KBM-7 (cell line): ENCODE data around the gene JPH3.

ENCODE experiments used
- DNase-seq: peaks from one replicate; pipeline ENCODE4 v3.0.0-alpha.2; 2015
- in situ Hi-C: fragments of 300-500 bp; cut with MboI; formaldehyde crosslinking; loops from 2 replicates; pipeline ENCODE4 v1.14.3; 2020; ENCODE audit warnings: low sequenced_read_pairs, low pct_unique_long_range_greater_than_20kb, mixed read lengths

JPH3 gene

GRCh38 chr16:87592018-87592712, 10.1 kb upstream of the JPH3 start:
- in situ Hi-C loops = no loop called here
- DNase-seq = no peak

GRCh38 chr16:87593710-87594258, 8.5 kb upstream of the JPH3 start:
- in situ Hi-C loops = no loop called here
- DNase-seq = no peak

GRCh38 chr16:87595712-87596111, 6.6 kb upstream of the JPH3 start:
- DNase-seq = no peak
- in situ Hi-C loops = no loop called here

GRCh38 chr16:87597324-87597830, 4.9 kb upstream of the JPH3 start:
- no peak for DNase-seq
- in situ Hi-C loops = no loop called here

- in situ Hi-C loops = no loop called here
- no peak for DNase-seq
Observed at GRCh38 chr16:87598431-87598830, 3.9 kb upstream of the JPH3 start.

- in situ Hi-C loops = loop anchor here (10.0 kb wide), 1 partner anchor 65 kb away; no protein-coding TSS in a partner anchor
- DNase-seq = no peak
Observed at GRCh38 chr16:87600246-87600645, 2.1 kb upstream of the JPH3 start.

- in situ Hi-C loops = loop anchor here (10.0 kb wide), 1 partner anchor 63 kb away; no protein-coding TSS in a partner anchor
- DNase-seq = no peak
Observed at GRCh38 chr16:87601401-87601981, 817 bp upstream of the JPH3 start.

GRCh38 chr16:87602821-87603683, 744 bp downstream of the JPH3 start:
- no peak for DNase-seq
- in situ Hi-C loops = loop anchor here (10.0 kb wide), 1 partner anchor 62 kb away; no protein-coding TSS in a partner anchor

- in situ Hi-C loops = loop anchor here (10.0 kb wide), 1 partner anchor 61 kb away; no protein-coding TSS in a partner anchor
- DNase-seq = no peak
Observed at GRCh38 chr16:87603684-87604633, 1.7 kb downstream of the JPH3 start.

GRCh38 chr16:87604634-87605111, 2.4 kb downstream of the JPH3 start:
- DNase-seq = no peak
- in situ Hi-C loops = loop anchor here (10.0 kb wide), 1 partner anchor 60 kb away; no protein-coding TSS in a partner anchor

- in situ Hi-C loops = loop anchor here (10.0 kb wide), 1 partner anchor 58 kb away; no protein-coding TSS in a partner anchor
- no peak for DNase-seq
Observed at GRCh38 chr16:87607223-87607622, 4.9 kb downstream of the JPH3 start.

GRCh38 chr16:87607871-87608270, 5.6 kb downstream of the JPH3 start:
- in situ Hi-C loops = loop anchor here (10.0 kb wide), 1 partner anchor 57 kb away; no protein-coding TSS in a partner anchor
- DNase-seq = no peak

- in situ Hi-C loops = loop anchor here (10.0 kb wide), 1 partner anchor 56 kb away; no protein-coding TSS in a partner anchor
- peak; percentile 76 for DNase-seq
Observed at GRCh38 chr16:87608400-87608985, 6.2 kb downstream of the JPH3 start.

GRCh38 chr16:87610026-87610425, 7.7 kb downstream of the JPH3 start:
- no peak for DNase-seq
- in situ Hi-C loops = no loop called here

- in situ Hi-C loops = no loop called here
- no peak for DNase-seq
Observed at GRCh38 chr16:87611456-87611855, 9.1 kb downstream of the JPH3 start.

GRCh38 chr16:87613961-87614360, 11.7 kb downstream of the JPH3 start:
- in situ Hi-C loops = no loop called here
- no peak for DNase-seq

GRCh38 chr16:87615621-87616041, 13.3 kb downstream of the JPH3 start:
- DNase-seq = no peak
- in situ Hi-C loops = no loop called here

- in situ Hi-C loops = no loop called here
- DNase-seq = no peak
Observed at GRCh38 chr16:87616556-87616955, 14.2 kb downstream of the JPH3 start.
